ENCODE results near the gene HSPBAP1. TPM values are rescaled to one million over a fixed set of nuclear protein-coding genes. Genes with fewer than 3 reads are reported as not detected.

Gene HSPBAP1
- total and polyA plus RNA-seq, 3 donors from 2014 or later: 10.6 to 26.5 (median 11.1) TPM

Other genes starting within 250 kb of the HSPBAP1 start
- gene PARP9, start 229.5 kb downstream of the HSPBAP1 start, total RNA-seq: 10 to 100 TPM; 12.8 to 13.8 TPM
- gene PARP9, start 229.5 kb downstream of the HSPBAP1 start, polyA plus RNA-seq (ENCODE audit: insufficient read depth, low read depth, low replicate concordance): 14.7 TPM
- gene DTX3L, start 229.5 kb downstream of the HSPBAP1 start, total RNA-seq: 1 to 10 TPM; 8.3 to 8.7 TPM
- gene DTX3L, start 229.5 kb downstream of the HSPBAP1 start, polyA plus RNA-seq (ENCODE audit: insufficient read depth, low read depth, low replicate concordance): 8.5 TPM
- gene PARP15, start 216.2 kb downstream of the HSPBAP1 start, total RNA-seq: 1 to 10 TPM; 3.7 to 4.8 TPM
- 1.5 TPM for gene PARP15, start 216.2 kb downstream of the HSPBAP1 start, polyA plus RNA-seq (ENCODE audit: insufficient read depth, low read depth, low replicate concordance)
- 10 to 100 TPM; 11.3 to 18.2 TPM for gene PARP14, start 113.0 kb downstream of the HSPBAP1 start, total RNA-seq
- gene PARP14, start 113.0 kb downstream of the HSPBAP1 start, polyA plus RNA-seq (ENCODE audit: insufficient read depth, low read depth, low replicate concordance): 8.8 TPM
- gene SLC49A4, start 1.2 kb upstream of the HSPBAP1 start, total RNA-seq: 10 to 100 TPM; 17.7 to 23.7 TPM
- gene SLC49A4, start 1.2 kb upstream of the HSPBAP1 start, polyA plus RNA-seq (ENCODE audit: insufficient read depth, low read depth, low replicate concordance): 12.4 TPM
- 1 to 10 TPM in 1 of 2 donors, under 1 TPM in 1; 0.68 to 1.3 TPM for gene SEMA5B, start 233.9 kb upstream of the HSPBAP1 start, total RNA-seq
- 2.0 TPM for gene SEMA5B, start 233.9 kb upstream of the HSPBAP1 start, polyA plus RNA-seq (ENCODE audit: insufficient read depth, low read depth, low replicate concordance)